GM12891 (cell line): Measurements from ENCODE around the gene SERBP1.

ENCODE experiments used
- PAX5 ChIP-seq: IDR thresholded peaks from 2 replicates; pipeline ENCODE4 v1.6.1; 2011; ENCODE audit warnings: low read length, moderate library complexity, mild to moderate bottlenecking; ENCODE audit not compliant: insufficient read depth, severe bottlenecking
- POLR2A ChIP-seq: IDR thresholded peaks from 2 replicates; pipeline ENCODE4 v1.6.1; 2011; ENCODE audit warnings: low read depth, low read length, control low read depth
- POLR2AphosphoS5 ChIP-seq: IDR thresholded peaks from 2 replicates; pipeline ENCODE4 v1.6.1; 2011; ENCODE audit warnings: low read depth, low read length, control low read depth
- POU2F2 ChIP-seq: IDR thresholded peaks from 2 replicates; pipeline ENCODE4 v1.6.1; 2011; ENCODE audit warnings: low read depth, mild to moderate bottlenecking, control low read depth, low read length, moderate library complexity
- TAF1 ChIP-seq: IDR thresholded peaks from 2 replicates; pipeline ENCODE4 v1.6.1; 2011; ENCODE audit warnings: low read depth, low read length, control low read depth

DNA sequence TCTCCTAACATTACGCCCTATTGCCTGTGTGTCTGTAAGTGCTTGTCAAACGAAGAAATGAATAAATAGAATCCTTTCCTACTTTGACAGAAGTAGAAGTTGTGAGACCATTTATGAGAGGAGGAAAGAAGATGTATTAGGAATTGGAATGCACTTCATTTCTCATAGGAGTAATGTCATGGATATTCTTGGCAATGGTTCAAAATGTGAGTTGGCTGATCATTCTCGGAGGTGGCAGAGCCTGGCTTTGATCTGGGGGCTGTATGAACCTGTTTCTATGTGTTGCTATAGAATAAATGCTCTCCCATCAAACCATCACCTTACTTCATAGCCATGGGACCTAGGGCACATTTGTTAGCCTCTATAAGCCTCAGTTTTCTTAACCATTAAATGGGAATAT is 10.1 kb upstream of the SERBP1 start:
- no peak for TF ChIP-seq POLR2AphosphoS5
- no peak for TF ChIP-seq TAF1
- TF ChIP-seq POLR2A = no peak
- no peak for TF ChIP-seq PAX5
- no peak for TF ChIP-seq POU2F2
